Loucy (cell line): Measurements from ENCODE around the gene ST14.
"Not testable (repeated sequence)": the region's sequence is repeated elsewhere in the genome, so short reads cannot be mapped to it uniquely, and the experiment has no call there.

Experiments used
- H2AFZ ChIP-seq: fragments of 200-600 bp; sonication (generic); 2 replicates; pipeline ENCODE4 v1.6.0; 2016; ENCODE audit warnings: antibody characterized with exemption, mild to moderate bottlenecking, low read length, moderate library complexity
- H3F3A ChIP-seq: fragments of 200-600 bp; 2 replicates; pipeline ENCODE4 v1.6.0; 2016; ENCODE audit warnings: antibody characterized with exemption, low read depth, mild to moderate bottlenecking
- H3K27me3 ChIP-seq: fragments of 200-600 bp; sonication (generic); 2 replicates; pipeline ENCODE4 v1.6.1; 2014; ENCODE audit warnings: low read length, mild to moderate bottlenecking; ENCODE audit not compliant: insufficient read depth, poor library complexity, severe bottlenecking
- H3K36me3 ChIP-seq: fragments of 200-600 bp; sonication (generic); 2 replicates; pipeline ENCODE4 v1.6.1; 2016; ENCODE audit warnings: low read length; ENCODE audit not compliant: insufficient read depth
- H3K4me1 ChIP-seq: fragments of 200-600 bp; sonication (generic); 2 replicates; pipeline ENCODE4 v1.5.1; 2014; ENCODE audit warnings: low read length, mild to moderate bottlenecking; ENCODE audit not compliant: insufficient read depth, poor library complexity, severe bottlenecking
- H3K4me2 ChIP-seq: fragments of 200-600 bp; sonication (generic); 2 replicates; pipeline ENCODE4 v1.6.0; 2014; ENCODE audit warnings: antibody characterized with exemption, low read length, low read depth, mild to moderate bottlenecking; ENCODE audit not compliant: poor library complexity, severe bottlenecking
- H3K4me3 ChIP-seq: fragments of 200-600 bp; sonication (generic); 2 replicates; pipeline ENCODE4 v1.5.1; 2014; ENCODE audit warnings: low read length, mild to moderate bottlenecking, mixed read lengths; ENCODE audit not compliant: poor library complexity, severe bottlenecking
- H3K79me2 ChIP-seq: fragments of 200-600 bp; sonication (generic); 2 replicates; pipeline ENCODE4 v1.6.1; 2014; ENCODE audit warnings: low read length; ENCODE audit not compliant: insufficient read depth
- H3K9ac ChIP-seq: fragments of 200-600 bp; sonication (generic); 2 replicates; pipeline ENCODE4 v1.6.0; 2014; ENCODE audit warnings: mild to moderate bottlenecking, low read depth, low read length, moderate library complexity; ENCODE audit not compliant: poor library complexity, severe bottlenecking
- H3K9me2 ChIP-seq: fragments of 200-600 bp; sonication (generic); replicated peaks from 2 replicates; pipeline ENCODE4 v1.6.1; 2016; ENCODE audit warnings: low read depth, low read length, mixed read lengths
- H3K9me3 ChIP-seq: fragments of 200-600 bp; sonication (generic); 2 replicates; pipeline ENCODE4 v1.6.1; 2014; ENCODE audit warnings: mild to moderate bottlenecking, antibody characterized with exemption, low read length, low read depth; ENCODE audit not compliant: insufficient read depth
- H4K20me1 ChIP-seq: fragments of 200-600 bp; sonication (generic); 2 replicates; pipeline ENCODE4 v1.6.0; 2014; ENCODE audit warnings: antibody characterized with exemption, low read length, mild to moderate bottlenecking; ENCODE audit not compliant: insufficient read depth, poor library complexity, severe bottlenecking
- EZH2phosphoT487 ChIP-seq: fragments of 200-600 bp; IDR thresholded peaks from 2 replicates; pipeline ENCODE4 v1.6.1; 2018; ENCODE audit warnings: antibody characterized with exemption, mild to moderate bottlenecking, moderate library complexity, borderline replicate concordance
- TF ChIP-seq, protein P1 (sequence below): fragments of 200-600 bp; sonication (generic); conservative IDR thresholded peaks from 2 replicates; pipeline ENCODE4 v1.5.1; 2014; ENCODE audit warnings: mild to moderate bottlenecking, antibody characterized with exemption, low read length

The ST14 gene

DNA sequence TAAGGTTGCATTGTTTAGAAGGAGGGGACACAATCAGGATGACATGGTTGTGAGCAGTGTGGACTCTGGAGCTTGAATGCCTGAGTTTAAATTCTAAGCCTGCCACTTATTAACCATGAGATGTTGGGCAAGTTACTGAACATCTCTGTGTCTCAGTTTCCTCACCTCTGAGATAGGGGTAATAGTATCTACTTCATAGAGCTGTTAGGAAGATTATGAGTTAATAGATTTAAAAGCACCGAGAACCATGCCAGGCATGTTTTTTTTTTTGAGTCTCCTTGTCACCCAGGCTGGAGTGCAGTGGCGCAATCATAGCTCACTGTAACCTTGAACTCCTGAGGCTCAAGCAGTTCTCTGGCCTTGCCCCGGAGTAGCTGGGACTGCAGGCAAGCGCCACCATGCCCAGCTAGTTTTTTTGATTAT lies 33.3 kb downstream of the ST14 start:
- H3K4me2 ChIP-seq = no peak overlapping the region
- H2AFZ ChIP-seq = no peak overlapping the region
- H3K9me2 ChIP-seq = no peaks in the 10 kb centered on the region
- no peaks in the 10 kb centered on the region for H3F3A ChIP-seq
- TF ChIP-seq, protein P1, sequence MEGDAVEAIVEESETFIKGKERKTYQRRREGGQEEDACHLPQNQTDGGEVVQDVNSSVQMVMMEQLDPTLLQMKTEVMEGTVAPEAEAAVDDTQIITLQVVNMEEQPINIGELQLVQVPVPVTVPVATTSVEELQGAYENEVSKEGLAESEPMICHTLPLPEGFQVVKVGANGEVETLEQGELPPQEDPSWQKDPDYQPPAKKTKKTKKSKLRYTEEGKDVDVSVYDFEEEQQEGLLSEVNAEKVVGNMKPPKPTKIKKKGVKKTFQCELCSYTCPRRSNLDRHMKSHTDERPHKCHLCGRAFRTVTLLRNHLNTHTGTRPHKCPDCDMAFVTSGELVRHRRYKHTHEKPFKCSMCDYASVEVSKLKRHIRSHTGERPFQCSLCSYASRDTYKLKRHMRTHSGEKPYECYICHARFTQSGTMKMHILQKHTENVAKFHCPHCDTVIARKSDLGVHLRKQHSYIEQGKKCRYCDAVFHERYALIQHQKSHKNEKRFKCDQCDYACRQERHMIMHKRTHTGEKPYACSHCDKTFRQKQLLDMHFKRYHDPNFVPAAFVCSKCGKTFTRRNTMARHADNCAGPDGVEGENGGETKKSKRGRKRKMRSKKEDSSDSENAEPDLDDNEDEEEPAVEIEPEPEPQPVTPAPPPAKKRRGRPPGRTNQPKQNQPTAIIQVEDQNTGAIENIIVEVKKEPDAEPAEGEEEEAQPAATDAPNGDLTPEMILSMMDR = no peak
- TF ChIP-seq EZH2phosphoT487 = no peak
- H3K27me3 ChIP-seq = no peaks in the 10 kb centered on the region
- no peaks in the 10 kb centered on the region for H4K20me1 ChIP-seq
- H3K9ac ChIP-seq = no peak overlapping the region
- no peaks in the 10 kb centered on the region for H3K36me3 ChIP-seq
- H3K4me3 ChIP-seq = no peak overlapping the region
- H3K9me3 ChIP-seq = no peaks in the 10 kb centered on the region
- H3K4me1 ChIP-seq = no peaks in the 10 kb centered on the region
- H3K79me2 ChIP-seq = no peaks in the 10 kb centered on the region

DNA sequence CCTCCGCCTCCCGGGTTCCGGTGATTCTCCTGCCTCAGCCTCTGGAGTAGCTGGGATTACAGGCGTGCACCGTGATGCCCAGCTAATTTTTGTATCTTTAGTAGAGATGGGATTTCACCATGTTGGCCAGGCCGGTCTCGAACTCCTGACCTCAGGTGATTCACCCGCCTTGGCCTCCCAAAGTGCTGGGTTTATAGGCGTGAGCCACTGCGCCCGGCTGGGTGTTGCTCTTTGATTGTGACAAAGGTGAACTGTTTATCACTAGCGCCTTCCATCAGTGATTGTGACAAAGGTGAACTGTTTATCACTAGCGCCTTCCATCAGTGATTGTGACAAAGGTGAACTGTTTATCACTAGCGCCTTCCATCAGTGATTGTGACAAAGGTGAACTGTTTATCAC lies 34.0 kb downstream of the ST14 start:
- H3K36me3 ChIP-seq, H3K9me2 ChIP-seq, H3K27me3 ChIP-seq, H3K4me3 ChIP-seq, H4K20me1 ChIP-seq, H3K79me2 ChIP-seq, H3K4me2 ChIP-seq, H3F3A ChIP-seq, H3K4me1 ChIP-seq, H3K9ac ChIP-seq, H2AFZ ChIP-seq, H3K9me3 ChIP-seq: not testable (repeated sequence)

DNA sequence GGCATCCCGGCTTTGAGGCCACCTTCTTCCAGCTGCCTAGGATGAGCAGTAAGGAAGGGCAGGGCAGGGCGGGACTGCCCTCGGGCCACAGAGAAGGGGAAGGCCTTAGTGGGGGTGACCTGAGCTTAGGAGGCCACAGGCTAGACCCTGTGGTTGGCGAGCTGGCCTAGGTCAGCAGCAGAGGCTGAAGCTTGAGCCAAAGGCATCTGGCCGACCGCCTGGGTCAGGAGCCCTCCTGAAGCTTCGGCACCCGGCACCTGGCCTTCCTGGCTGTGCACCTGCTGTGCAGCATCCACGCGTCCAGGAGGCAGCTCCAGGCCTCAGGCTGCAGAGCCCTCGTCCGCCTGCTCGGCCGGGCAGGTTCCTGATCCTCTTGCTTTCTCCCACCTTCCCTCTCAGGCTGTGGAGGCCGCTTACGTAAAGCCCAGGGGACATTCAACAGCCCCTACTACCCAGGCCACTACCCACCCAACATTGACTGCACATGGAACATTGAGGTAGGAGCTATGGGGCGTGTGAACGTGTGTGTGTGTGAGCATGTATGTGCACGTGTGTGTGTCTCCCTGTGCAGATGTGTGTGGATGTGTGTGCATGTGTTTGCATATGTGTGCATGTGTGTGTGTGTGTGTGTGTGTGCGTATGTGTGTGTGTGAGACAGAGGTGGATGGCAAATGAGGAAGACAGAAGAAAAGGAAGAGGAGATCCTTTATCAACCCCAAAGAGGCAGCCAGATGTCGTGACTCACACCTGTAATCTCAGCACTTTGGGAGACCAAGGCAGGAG lies 34.9 kb downstream of the ST14 start:
- no peaks in the 10 kb centered on the region for H3K36me3 ChIP-seq
- no peak overlapping the region for H3K4me2 ChIP-seq
- no peaks in the 10 kb centered on the region for H3K9me2 ChIP-seq
- no peaks in the 10 kb centered on the region for H3F3A ChIP-seq
- H2AFZ ChIP-seq = no peak overlapping the region
- no peaks in the 10 kb centered on the region for H3K9me3 ChIP-seq
- TF ChIP-seq EZH2phosphoT487 = no peak
- TF ChIP-seq, protein P1 = no peak
- H3K9ac ChIP-seq = no peak overlapping the region
- H3K4me1 ChIP-seq = no peaks in the 10 kb centered on the region
- no peaks in the 10 kb centered on the region for H3K27me3 ChIP-seq
- H4K20me1 ChIP-seq = no peaks in the 10 kb centered on the region
- no peaks in the 10 kb centered on the region for H3K79me2 ChIP-seq
- H3K4me3 ChIP-seq = no peak overlapping the region

DNA sequence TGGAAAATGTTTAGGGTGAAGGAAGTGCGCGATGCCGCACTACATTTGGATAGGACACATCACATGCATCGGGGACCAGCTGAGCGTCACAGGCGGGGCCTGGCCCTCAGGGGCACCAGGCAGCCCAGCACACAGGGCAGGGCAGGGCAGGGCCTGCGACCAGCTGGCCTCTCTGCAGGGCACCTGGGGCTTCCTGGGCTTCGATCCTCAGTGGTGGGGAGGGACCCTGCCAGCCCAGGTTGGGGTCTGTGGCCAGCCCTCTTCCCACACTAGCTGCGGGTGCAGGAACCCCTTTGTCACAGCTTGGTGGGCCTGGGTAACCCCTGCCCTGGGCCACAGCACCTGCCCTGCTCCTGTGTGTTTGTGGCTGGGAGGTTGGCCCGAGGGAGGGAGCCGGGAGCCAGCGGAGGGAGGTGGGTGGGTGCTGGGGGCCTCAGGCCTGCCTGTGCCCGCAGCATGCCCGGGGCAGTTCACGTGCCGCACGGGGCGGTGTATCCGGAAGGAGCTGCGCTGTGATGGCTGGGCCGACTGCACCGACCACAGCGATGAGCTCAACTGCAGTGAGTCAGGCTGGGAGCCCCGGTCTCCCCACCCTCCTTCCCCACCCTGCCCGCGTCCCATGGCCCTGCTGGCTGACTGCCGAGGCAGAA lies 37.9 kb downstream of the ST14 start:
- Histone ChIP-seq H3K36me3 (no peaks in the 10 kb centered on the region), H3K4me1 (no peaks in the 10 kb centered on the region), H3K79me2 (no peaks in the 10 kb centered on the region), H3F3A (no peaks in the 10 kb centered on the region), H2AFZ (no peak overlapping the region), H3K9ac (no peak overlapping the region), H3K4me3 (no peak overlapping the region), H3K9me3 (no peaks in the 10 kb centered on the region), H3K4me2 (no peak overlapping the region), H4K20me1 (no peaks in the 10 kb centered on the region), H3K27me3 (no peaks in the 10 kb centered on the region), H3K9me2 (no peaks in the 10 kb centered on the region)
- TF ChIP-seq, protein P1 = no peak
- no peak for TF ChIP-seq EZH2phosphoT487
